WTC11 (cell line): ENCODE measurements around the gene PDK4.

Experiments
- CBFB ChIP-seq: sonication (generic); formaldehyde crosslinking; IDR thresholded peaks from 2 replicates; pipeline ENCODE4 v1.8.1; 2022; ENCODE audit warnings: mild to moderate bottlenecking, low read depth, missing genetic modification reagents
- ELF4 ChIP-seq: sonication (generic); formaldehyde crosslinking; IDR thresholded peaks from 2 replicates; pipeline ENCODE4 v1.8.1; 2022; ENCODE audit warnings: low read depth, mild to moderate bottlenecking, moderate library complexity, missing genetic modification reagents
- JUN ChIP-seq: sonication (generic); formaldehyde crosslinking; IDR thresholded peaks from 2 replicates; pipeline ENCODE4 v1.8.0; 2023; ENCODE audit warnings: mild to moderate bottlenecking, missing genetic modification reagents
- SP1 ChIP-seq: sonication (generic); formaldehyde crosslinking; conservative IDR thresholded peaks from 2 replicates; pipeline ENCODE4 v1.8.1; 2022; ENCODE audit warnings: missing genetic modification reagents
- ZNF396 ChIP-seq: fragments of 250-450 bp; sonication (Bioruptor Pico); IDR thresholded peaks from 2 replicates; pipeline ENCODE4 v1.8.0; 2021; ENCODE audit warnings: mild to moderate bottlenecking, moderate library complexity, borderline replicate concordance
- TF ChIP-seq, protein P1 (sequence below): fragments of 200-600 bp; IDR thresholded peaks from 2 replicates; pipeline ENCODE4 v1.8.0; 2022; ENCODE audit warnings: antibody characterized with exemption
- TF ChIP-seq, protein P2 (sequence below): sonication (generic); formaldehyde crosslinking; IDR thresholded peaks from 2 replicates; pipeline ENCODE4 v1.8.1; 2023; ENCODE audit warnings: mild to moderate bottlenecking, missing genetic modification reagents
- TF ChIP-seq, protein P3 (sequence below): sonication (generic); formaldehyde crosslinking; IDR thresholded peaks from 2 replicates; pipeline ENCODE4 v1.8.1; 2023; ENCODE audit warnings: mild to moderate bottlenecking, missing genetic modification reagents, borderline replicate concordance
- TF ChIP-seq, protein P4 (sequence below): fragments of 250-450 bp; sonication (Bioruptor Pico); IDR thresholded peaks from 2 replicates; pipeline ENCODE4 v1.9.0; 2021; ENCODE audit warnings: mild to moderate bottlenecking
- TF ChIP-seq, protein P5 (sequence below): sonication (generic); formaldehyde crosslinking; IDR thresholded peaks from 2 replicates; pipeline ENCODE4 v1.8.0; 2022; ENCODE audit warnings: mild to moderate bottlenecking, missing genetic modification reagents
- TF ChIP-seq, protein P6 (sequence below): sonication (generic); formaldehyde crosslinking; IDR thresholded peaks from 2 replicates; pipeline ENCODE4 v1.8.1; 2023; ENCODE audit warnings: mild to moderate bottlenecking, missing genetic modification reagents, moderate library complexity
- TF ChIP-seq, protein P7 (sequence below): sonication (generic); formaldehyde crosslinking; IDR thresholded peaks from 2 replicates; pipeline ENCODE4 v1.8.0; 2022; ENCODE audit warnings: mild to moderate bottlenecking, missing genetic modification reagents

DNA sequence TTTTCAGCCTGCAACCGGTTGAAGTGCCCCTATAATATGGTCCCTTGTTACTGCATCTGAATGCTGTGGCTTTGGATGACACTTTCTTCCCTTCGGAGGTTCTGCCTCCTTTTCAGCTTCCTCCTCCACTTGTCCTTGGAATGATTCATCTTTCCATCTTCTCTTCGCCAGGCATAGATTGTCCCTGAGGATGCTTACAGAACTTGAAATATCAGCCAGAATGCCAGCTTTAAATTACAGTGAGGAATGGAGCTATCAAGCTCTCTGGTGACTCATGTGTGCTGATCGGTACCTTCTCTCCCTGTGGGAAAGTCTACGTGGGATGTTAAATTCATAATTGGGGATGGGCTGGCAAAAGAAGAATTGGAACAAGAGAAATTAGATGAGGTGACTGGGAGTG, 45.9 kb upstream of the PDK4 start:
- TF ChIP-seq, protein P1, sequence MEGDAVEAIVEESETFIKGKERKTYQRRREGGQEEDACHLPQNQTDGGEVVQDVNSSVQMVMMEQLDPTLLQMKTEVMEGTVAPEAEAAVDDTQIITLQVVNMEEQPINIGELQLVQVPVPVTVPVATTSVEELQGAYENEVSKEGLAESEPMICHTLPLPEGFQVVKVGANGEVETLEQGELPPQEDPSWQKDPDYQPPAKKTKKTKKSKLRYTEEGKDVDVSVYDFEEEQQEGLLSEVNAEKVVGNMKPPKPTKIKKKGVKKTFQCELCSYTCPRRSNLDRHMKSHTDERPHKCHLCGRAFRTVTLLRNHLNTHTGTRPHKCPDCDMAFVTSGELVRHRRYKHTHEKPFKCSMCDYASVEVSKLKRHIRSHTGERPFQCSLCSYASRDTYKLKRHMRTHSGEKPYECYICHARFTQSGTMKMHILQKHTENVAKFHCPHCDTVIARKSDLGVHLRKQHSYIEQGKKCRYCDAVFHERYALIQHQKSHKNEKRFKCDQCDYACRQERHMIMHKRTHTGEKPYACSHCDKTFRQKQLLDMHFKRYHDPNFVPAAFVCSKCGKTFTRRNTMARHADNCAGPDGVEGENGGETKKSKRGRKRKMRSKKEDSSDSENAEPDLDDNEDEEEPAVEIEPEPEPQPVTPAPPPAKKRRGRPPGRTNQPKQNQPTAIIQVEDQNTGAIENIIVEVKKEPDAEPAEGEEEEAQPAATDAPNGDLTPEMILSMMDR = no peak
- TF ChIP-seq SP1 (CRISPR knock-in tag) (no peak), ZNF396 (no peak), JUN (no peak), ELF4 (no peak), CBFB (CRISPR knock-in tag) (no peak)
- TF ChIP-seq, protein P2, sequence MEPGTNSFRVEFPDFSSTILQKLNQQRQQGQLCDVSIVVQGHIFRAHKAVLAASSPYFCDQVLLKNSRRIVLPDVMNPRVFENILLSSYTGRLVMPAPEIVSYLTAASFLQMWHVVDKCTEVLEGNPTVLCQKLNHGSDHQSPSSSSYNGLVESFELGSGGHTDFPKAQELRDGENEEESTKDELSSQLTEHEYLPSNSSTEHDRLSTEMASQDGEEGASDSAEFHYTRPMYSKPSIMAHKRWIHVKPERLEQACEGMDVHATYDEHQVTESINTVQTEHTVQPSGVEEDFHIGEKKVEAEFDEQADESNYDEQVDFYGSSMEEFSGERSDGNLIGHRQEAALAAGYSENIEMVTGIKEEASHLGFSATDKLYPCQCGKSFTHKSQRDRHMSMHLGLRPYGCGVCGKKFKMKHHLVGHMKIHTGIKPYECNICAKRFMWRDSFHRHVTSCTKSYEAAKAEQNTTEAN (CRISPR knock-in tag) = no peak
- TF ChIP-seq, protein P3, sequence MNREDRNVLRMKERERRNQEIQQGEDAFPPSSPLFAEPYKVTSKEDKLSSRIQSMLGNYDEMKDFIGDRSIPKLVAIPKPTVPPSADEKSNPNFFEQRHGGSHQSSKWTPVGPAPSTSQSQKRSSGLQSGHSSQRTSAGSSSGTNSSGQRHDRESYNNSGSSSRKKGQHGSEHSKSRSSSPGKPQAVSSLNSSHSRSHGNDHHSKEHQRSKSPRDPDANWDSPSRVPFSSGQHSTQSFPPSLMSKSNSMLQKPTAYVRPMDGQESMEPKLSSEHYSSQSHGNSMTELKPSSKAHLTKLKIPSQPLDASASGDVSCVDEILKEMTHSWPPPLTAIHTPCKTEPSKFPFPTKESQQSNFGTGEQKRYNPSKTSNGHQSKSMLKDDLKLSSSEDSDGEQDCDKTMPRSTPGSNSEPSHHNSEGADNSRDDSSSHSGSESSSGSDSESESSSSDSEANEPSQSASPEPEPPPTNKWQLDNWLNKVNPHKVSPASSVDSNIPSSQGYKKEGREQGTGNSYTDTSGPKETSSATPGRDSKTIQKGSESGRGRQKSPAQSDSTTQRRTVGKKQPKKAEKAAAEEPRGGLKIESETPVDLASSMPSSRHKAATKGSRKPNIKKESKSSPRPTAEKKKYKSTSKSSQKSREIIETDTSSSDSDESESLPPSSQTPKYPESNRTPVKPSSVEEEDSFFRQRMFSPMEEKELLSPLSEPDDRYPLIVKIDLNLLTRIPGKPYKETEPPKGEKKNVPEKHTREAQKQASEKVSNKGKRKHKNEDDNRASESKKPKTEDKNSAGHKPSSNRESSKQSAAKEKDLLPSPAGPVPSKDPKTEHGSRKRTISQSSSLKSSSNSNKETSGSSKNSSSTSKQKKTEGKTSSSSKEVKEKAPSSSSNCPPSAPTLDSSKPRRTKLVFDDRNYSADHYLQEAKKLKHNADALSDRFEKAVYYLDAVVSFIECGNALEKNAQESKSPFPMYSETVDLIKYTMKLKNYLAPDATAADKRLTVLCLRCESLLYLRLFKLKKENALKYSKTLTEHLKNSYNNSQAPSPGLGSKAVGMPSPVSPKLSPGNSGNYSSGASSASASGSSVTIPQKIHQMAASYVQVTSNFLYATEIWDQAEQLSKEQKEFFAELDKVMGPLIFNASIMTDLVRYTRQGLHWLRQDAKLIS (CRISPR knock-in tag) = no peak
- TF ChIP-seq, protein P4, sequence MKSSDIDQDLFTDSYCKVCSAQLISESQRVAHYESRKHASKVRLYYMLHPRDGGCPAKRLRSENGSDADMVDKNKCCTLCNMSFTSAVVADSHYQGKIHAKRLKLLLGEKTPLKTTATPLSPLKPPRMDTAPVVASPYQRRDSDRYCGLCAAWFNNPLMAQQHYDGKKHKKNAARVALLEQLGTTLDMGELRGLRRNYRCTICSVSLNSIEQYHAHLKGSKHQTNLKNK (CRISPR knock-in tag) = no peak
- TF ChIP-seq, protein P5, sequence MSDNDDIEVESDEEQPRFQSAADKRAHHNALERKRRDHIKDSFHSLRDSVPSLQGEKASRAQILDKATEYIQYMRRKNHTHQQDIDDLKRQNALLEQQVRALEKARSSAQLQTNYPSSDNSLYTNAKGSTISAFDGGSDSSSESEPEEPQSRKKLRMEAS (CRISPR knock-in tag) = no peak
- TF ChIP-seq, protein P6, sequence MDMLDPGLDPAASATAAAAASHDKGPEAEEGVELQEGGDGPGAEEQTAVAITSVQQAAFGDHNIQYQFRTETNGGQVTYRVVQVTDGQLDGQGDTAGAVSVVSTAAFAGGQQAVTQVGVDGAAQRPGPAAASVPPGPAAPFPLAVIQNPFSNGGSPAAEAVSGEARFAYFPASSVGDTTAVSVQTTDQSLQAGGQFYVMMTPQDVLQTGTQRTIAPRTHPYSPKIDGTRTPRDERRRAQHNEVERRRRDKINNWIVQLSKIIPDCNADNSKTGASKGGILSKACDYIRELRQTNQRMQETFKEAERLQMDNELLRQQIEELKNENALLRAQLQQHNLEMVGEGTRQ (CRISPR knock-in tag) = no peak
- TF ChIP-seq, protein P7, sequence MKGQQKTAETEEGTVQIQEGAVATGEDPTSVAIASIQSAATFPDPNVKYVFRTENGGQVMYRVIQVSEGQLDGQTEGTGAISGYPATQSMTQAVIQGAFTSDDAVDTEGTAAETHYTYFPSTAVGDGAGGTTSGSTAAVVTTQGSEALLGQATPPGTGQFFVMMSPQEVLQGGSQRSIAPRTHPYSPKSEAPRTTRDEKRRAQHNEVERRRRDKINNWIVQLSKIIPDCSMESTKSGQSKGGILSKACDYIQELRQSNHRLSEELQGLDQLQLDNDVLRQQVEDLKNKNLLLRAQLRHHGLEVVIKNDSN (CRISPR knock-in tag) = no peak
